Loucy (cell line): Measurements from ENCODE around the gene HYAL3.

Source experiments
- H2AFZ ChIP-seq: fragments of 200-600 bp; sonication (generic); 2 replicates; pipeline ENCODE4 v1.6.0; 2016; ENCODE audit warnings: antibody characterized with exemption, mild to moderate bottlenecking, low read length, moderate library complexity
- H3F3A ChIP-seq: fragments of 200-600 bp; 2 replicates; pipeline ENCODE4 v1.6.0; 2016; ENCODE audit warnings: antibody characterized with exemption, low read depth, mild to moderate bottlenecking
- H3K27me3 ChIP-seq: fragments of 200-600 bp; sonication (generic); 2 replicates; pipeline ENCODE4 v1.6.1; 2014; ENCODE audit warnings: low read length, mild to moderate bottlenecking; ENCODE audit not compliant: insufficient read depth, poor library complexity, severe bottlenecking
- H3K36me3 ChIP-seq: fragments of 200-600 bp; sonication (generic); 2 replicates; pipeline ENCODE4 v1.6.1; 2016; ENCODE audit warnings: low read length; ENCODE audit not compliant: insufficient read depth
- H3K4me1 ChIP-seq: fragments of 200-600 bp; sonication (generic); 2 replicates; pipeline ENCODE4 v1.5.1; 2014; ENCODE audit warnings: low read length, mild to moderate bottlenecking; ENCODE audit not compliant: insufficient read depth, poor library complexity, severe bottlenecking
- H3K4me2 ChIP-seq: fragments of 200-600 bp; sonication (generic); 2 replicates; pipeline ENCODE4 v1.6.0; 2014; ENCODE audit warnings: antibody characterized with exemption, low read length, low read depth, mild to moderate bottlenecking; ENCODE audit not compliant: poor library complexity, severe bottlenecking
- H3K4me3 ChIP-seq: fragments of 200-600 bp; sonication (generic); 2 replicates; pipeline ENCODE4 v1.5.1; 2014; ENCODE audit warnings: low read length, mild to moderate bottlenecking, mixed read lengths; ENCODE audit not compliant: poor library complexity, severe bottlenecking
- H3K79me2 ChIP-seq: fragments of 200-600 bp; sonication (generic); 2 replicates; pipeline ENCODE4 v1.6.1; 2014; ENCODE audit warnings: low read length; ENCODE audit not compliant: insufficient read depth
- H3K9ac ChIP-seq: fragments of 200-600 bp; sonication (generic); 2 replicates; pipeline ENCODE4 v1.6.0; 2014; ENCODE audit warnings: mild to moderate bottlenecking, low read depth, low read length, moderate library complexity; ENCODE audit not compliant: poor library complexity, severe bottlenecking
- H3K9me2 ChIP-seq: fragments of 200-600 bp; sonication (generic); replicated peaks from 2 replicates; pipeline ENCODE4 v1.6.1; 2016; ENCODE audit warnings: low read depth, low read length, mixed read lengths
- H3K9me3 ChIP-seq: fragments of 200-600 bp; sonication (generic); 2 replicates; pipeline ENCODE4 v1.6.1; 2014; ENCODE audit warnings: mild to moderate bottlenecking, antibody characterized with exemption, low read length, low read depth; ENCODE audit not compliant: insufficient read depth
- H4K20me1 ChIP-seq: fragments of 200-600 bp; sonication (generic); 2 replicates; pipeline ENCODE4 v1.6.0; 2014; ENCODE audit warnings: antibody characterized with exemption, low read length, mild to moderate bottlenecking; ENCODE audit not compliant: insufficient read depth, poor library complexity, severe bottlenecking
- EZH2phosphoT487 ChIP-seq: fragments of 200-600 bp; IDR thresholded peaks from 2 replicates; pipeline ENCODE4 v1.6.1; 2018; ENCODE audit warnings: antibody characterized with exemption, mild to moderate bottlenecking, moderate library complexity, borderline replicate concordance
- TF ChIP-seq, protein P1 (sequence below): fragments of 200-600 bp; sonication (generic); conservative IDR thresholded peaks from 2 replicates; pipeline ENCODE4 v1.5.1; 2014; ENCODE audit warnings: mild to moderate bottlenecking, antibody characterized with exemption, low read length

The HYAL3 gene

DNA sequence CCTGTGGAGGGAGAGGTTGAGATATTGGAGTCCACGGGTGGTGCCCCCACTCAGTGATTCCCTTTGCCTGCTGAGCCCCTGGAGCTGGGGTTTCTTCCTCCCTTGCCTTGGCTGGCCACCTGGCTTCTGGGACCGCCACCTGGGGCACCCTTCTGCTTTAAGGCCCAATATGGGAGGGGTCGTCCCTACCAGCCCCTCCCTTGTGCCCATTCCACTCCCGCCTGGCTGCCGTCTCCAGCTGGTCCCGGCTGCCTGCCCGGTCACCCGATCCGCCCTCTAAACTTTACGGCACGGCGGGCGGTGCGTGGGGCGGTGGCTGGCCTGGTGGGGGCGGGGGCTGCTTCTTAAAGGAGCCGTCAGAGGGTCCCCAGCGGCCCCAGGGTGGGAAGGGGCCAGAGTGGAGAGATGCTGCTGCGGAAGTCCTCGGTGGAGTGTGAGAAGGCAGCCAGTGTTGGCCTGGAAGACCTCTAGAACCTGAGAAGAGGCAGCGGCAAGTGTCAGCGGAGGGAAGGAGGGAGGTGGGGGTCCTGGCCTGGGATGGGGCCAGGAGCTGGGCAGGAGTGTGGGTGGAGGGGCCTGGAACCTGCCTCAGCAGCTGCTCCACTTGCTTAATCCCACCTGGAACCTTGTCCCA is 31.8 kb downstream of the HYAL3 start:
- Histone ChIP-seq H4K20me1 (no peaks in the 10 kb centered on the region), H3F3A (no peaks in the 10 kb centered on the region), H3K4me2 (no peak overlapping the region), H3K79me2 (no peaks in the 10 kb centered on the region), H3K9me3 (no peaks in the 10 kb centered on the region), H3K9me2 (no peaks in the 10 kb centered on the region), H3K9ac (no peak overlapping the region), H3K4me1 (no peaks in the 10 kb centered on the region), H2AFZ (no peak overlapping the region), H3K27me3 (no peaks in the 10 kb centered on the region), H3K36me3 (no peaks in the 10 kb centered on the region), H3K4me3 (no peak overlapping the region)
- no peak for TF ChIP-seq EZH2phosphoT487
- TF ChIP-seq, protein P1, sequence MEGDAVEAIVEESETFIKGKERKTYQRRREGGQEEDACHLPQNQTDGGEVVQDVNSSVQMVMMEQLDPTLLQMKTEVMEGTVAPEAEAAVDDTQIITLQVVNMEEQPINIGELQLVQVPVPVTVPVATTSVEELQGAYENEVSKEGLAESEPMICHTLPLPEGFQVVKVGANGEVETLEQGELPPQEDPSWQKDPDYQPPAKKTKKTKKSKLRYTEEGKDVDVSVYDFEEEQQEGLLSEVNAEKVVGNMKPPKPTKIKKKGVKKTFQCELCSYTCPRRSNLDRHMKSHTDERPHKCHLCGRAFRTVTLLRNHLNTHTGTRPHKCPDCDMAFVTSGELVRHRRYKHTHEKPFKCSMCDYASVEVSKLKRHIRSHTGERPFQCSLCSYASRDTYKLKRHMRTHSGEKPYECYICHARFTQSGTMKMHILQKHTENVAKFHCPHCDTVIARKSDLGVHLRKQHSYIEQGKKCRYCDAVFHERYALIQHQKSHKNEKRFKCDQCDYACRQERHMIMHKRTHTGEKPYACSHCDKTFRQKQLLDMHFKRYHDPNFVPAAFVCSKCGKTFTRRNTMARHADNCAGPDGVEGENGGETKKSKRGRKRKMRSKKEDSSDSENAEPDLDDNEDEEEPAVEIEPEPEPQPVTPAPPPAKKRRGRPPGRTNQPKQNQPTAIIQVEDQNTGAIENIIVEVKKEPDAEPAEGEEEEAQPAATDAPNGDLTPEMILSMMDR = no peak

DNA sequence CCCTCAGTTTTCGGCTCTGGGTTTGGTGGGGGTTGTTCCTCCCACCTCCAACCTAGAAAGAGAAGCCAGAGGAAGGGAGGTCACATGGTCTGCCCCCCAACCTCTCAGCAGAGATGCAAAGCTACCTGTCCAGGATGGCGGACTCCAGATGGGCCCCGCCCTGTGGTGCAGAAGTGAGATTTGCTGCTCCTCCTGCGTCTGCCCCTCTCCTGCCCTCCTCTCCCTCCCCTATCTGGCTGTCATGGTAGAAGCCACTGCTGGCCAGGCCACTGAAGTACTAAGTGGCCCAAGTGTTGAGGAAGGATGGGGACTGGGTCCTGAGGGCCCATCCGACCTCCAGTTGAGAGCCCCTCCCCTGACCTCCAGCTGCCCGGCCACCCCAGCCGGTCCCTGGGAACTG is 32.4 kb downstream of the HYAL3 start:
- TF ChIP-seq, protein P1 = no peak
- no peak for TF ChIP-seq EZH2phosphoT487
- Histone ChIP-seq H3K79me2 (no peaks in the 10 kb centered on the region), H4K20me1 (no peaks in the 10 kb centered on the region), H3K9me3 (no peaks in the 10 kb centered on the region), H3K4me3 (no peak overlapping the region), H3F3A (no peaks in the 10 kb centered on the region), H3K9ac (no peak overlapping the region), H2AFZ (no peak overlapping the region), H3K27me3 (no peaks in the 10 kb centered on the region), H3K4me1 (no peaks in the 10 kb centered on the region), H3K36me3 (no peaks in the 10 kb centered on the region), H3K9me2 (no peaks in the 10 kb centered on the region), H3K4me2 (no peak overlapping the region)

DNA sequence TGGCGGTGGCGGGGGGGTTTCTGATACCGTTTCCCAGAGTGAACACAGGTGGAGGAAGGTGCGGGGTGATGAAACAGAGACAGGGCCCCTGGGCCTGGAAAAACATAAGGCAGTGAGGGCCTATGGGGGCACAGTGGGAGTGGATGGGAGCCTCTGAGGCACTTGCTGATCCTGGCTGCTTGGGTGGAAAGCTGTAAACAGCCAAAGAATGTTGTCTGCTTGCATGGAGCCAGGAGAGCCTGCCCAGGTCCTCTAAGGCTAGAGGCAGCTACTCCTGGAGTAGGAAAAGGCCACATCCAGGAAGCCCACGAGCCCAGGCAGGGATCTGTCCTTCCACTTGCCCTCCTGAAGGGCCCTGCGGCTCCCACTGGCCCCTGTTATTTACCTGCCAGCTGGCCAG is 33.2 kb downstream of the HYAL3 start:
- Histone ChIP-seq H3K36me3 (no peaks in the 10 kb centered on the region), H3K9me3 (no peaks in the 10 kb centered on the region), H3K79me2 (peaks cover 6% of the 10 kb centered on the region; the same call in 1 of the 2 replicates), H3K27me3 (no peaks in the 10 kb centered on the region), H3K4me1 (peaks cover 4% of the 10 kb centered on the region), H3K4me3 (no peak overlapping the region), H4K20me1 (no peaks in the 10 kb centered on the region), H3K9ac (no peak overlapping the region), H2AFZ (no peak overlapping the region), H3F3A (no peaks in the 10 kb centered on the region), H3K4me2 (no peak overlapping the region), H3K9me2 (no peaks in the 10 kb centered on the region)
- TF ChIP-seq, protein P1 = no peak
- TF ChIP-seq EZH2phosphoT487 = no peak
